GM18868 (cell line): ENCODE measurements around the gene CNTN5.
"Not testable (repeated sequence)": the region's sequence is repeated elsewhere in the genome, so short reads cannot be mapped to it uniquely, and the experiment has no call there.

Experiments
- ATAC-seq: cut with Tn5 transposase; IDR thresholded peaks from one replicate; pipeline ENCODE4 v1.9.1; 2021; ENCODE audit warnings: mild to moderate bottlenecking, moderate library complexity; ENCODE audit not compliant: unreplicated experiment

Gene CNTN5

DNA sequence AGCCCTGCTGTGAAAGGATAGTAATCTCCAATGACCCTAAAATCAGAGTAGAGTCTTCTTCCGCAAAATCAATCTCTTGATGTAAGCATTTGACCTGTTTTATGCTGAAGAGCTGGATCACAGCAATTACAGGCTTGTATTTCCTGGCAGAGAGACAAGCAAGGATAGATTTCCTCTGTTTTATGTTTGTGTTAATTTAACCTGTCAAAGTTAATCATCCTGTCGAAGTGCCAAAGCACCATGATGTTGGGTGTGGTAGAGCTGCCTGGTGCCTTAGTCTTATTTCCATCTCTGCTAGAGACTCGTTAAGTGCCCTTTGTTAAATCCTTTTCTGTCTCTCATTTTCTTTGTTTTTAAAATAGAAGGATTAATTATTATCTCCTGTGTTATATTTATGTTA lies 248.1 kb downstream of the CNTN5 start:
- ATAC-seq: no peak

DNA sequence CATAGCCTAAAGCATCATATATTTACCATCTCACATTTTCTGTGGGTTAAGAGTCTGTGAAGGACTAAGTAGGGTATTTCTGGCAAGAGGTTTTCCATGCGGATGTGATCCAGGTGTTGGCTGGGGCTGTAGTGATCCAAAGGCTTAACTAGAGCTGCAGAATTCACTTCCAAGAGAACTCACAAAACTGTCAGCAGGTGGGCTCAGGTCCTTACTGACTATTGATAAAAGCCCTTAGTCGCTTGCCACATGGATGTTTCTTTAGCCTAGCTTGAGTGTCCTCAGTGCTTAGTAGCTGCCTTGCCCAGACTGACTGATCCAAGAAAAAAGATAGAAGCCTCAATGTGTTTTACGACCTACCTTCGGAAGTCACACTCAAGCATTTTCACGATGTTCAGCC lies 250.8 kb downstream of the CNTN5 start:
- ATAC-seq: no peak

DNA sequence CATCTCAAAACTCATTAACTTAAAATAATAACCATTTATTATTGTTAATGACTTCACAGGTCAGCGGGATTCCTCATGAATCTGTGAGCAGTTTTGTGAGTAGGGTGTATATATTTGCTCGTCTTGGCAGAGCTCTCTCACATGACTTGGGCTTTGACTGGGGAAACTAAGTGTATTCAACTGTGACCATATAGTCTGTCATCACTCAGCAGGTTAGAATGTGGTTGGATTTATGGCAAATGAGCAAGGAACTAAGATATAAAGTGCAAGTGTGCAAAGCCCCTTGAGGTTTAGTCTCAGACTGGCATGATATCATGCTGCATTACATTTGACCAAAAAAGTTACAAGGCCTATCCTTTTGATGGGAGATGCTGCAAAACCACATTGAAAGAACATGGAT lies 254.8 kb downstream of the CNTN5 start:
- ATAC-seq: no peak

DNA sequence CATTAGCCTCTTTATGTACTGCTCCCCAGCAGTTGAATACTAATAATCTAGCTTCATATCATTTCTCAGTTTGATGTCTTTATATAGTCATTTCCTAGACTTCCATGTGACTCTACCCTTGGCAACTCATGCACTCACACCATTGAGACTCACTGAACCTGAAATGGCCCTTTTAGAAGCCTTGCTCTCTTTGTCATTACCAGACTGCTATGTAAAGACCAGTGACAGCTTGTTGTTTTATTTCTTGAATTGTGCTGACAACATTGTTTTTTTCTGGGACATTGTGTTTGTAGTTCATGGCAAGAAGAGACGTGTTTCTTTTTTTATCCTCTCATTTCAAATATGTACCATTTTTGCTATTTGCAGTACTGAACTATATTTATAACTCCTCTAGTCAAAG lies 256.5 kb downstream of the CNTN5 start:
- no peak for ATAC-seq

DNA sequence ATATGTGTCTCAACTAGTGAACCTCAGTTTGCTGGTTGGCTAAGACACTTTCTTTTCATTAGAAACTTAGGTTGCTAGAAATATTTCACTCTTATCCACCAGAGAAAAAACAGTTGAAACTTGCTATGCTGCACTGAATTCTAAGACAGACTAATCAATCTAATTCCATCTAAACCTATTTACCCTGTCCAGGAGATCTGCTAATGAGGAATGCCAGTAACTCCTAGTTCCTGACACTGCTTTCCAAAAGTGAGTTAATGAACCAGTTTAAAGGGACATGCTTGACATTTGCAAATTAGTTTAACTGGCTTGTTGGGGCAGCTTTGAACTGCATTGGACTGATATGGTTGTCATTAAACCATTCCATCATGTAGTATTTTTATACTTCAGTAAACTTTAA lies 258.5 kb downstream of the CNTN5 start:
- no peak for ATAC-seq

- no peak for ATAC-seq
These were observed 260.6 kb downstream of the CNTN5 start for GRCh38 chr11:99281331-99281730.

GRCh38 chr11:99297925-99298324 lies 277.2 kb downstream of the CNTN5 start:
- ATAC-seq: not testable (repeated sequence)

DNA sequence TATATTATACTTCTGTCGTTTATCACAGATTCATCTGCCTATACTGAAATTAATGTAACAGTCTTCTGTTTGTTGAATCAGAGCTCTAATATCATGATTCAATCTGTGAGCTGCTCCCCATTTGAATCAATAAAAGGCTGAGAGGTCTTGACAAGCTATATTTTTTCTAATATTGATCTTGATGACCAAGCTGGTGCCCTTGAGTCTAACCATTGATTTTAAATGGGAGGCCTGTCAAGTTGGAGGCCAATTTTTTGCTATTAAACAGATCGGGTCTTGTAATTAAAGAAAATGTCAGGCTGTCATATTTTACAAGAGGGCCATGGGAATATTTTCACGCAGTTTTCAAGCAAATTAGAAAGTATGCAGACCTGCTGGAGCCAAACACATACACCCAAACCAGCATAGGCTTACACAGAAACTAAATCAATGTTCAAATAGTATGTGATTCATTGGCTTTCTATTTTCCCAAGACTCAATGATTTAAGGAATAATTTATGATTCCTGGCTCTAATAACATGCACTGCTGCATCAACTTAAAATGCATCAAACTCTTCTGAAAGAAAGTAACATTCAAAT lies 286.9 kb downstream of the CNTN5 start:
- ATAC-seq: no peak

DNA sequence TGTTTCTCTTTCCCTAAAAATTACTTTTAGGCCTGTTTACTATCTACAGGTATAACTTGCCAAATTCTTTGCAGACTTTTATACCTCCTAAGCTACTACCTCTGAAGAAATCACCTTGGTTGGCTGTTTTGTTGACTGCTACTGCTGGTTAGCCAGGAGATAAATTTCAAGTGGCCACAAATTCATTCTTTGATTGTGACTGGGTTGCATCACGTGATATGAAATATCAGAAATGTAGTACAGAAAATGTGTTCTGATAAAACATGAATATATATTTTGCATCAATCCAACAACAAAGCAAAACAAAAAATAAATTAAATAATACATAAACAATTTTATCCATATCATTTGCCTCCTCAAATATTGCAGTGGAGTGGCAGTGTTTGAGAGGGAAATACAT lies 291.1 kb downstream of the CNTN5 start:
- ATAC-seq: no peak

DNA sequence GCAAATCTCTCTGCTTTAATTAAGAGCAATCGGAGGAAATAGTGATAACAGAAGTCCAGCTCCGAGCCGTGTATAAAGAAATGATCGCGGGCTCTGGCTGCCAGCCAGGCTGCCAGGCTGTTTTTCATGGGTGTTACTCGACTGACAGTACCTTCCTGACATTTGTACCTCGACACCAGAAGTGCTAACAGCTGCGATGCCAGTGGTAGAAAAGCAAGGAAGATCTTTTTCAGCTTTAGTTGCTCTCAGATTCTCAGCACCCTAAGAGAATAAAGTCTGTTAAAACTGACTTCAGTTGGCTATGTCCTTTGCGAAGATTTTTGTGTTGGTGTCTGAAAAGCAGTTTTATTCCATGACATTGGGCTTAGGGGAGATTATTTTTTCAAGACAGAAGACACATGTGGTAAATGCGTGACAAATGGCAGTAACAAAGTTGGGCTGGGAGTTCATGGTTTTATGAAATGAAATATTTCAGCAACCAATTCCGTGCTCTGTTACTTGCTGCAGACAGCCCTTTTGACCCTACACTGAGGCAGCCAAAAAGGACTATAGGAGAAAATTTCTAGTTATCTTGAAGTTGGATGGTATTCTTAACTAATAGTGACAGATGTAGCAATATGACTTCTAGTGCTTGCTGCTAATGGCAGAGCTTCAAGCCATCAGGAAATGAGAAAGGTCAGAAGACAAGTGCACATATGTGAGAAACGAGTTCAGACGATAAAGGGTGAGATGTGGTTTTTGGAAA lies 296.2 kb downstream of the CNTN5 start:
- no peak for ATAC-seq

- no peak for ATAC-seq
These were observed 300.1 kb downstream of the CNTN5 start for GRCh38 chr11:99320769-99321290.

DNA sequence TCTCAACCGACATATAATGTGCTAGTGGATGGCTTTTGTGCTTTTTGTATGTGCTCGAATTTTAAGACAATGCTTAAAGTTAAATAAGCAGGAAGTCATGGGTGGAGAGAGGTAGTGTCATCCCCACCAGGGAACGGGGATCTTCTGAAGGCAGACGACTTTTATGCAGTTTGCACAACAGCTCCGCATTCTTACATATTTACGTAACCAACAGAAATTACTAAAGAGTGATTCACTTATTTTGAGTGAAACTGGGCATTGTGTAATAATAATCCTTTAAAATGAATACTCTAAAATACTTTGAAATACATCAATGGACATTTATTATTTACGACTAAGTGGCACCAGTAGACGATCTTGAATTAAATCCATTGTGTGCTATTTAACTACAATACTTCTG lies 305.1 kb downstream of the CNTN5 start:
- no peak for ATAC-seq

DNA sequence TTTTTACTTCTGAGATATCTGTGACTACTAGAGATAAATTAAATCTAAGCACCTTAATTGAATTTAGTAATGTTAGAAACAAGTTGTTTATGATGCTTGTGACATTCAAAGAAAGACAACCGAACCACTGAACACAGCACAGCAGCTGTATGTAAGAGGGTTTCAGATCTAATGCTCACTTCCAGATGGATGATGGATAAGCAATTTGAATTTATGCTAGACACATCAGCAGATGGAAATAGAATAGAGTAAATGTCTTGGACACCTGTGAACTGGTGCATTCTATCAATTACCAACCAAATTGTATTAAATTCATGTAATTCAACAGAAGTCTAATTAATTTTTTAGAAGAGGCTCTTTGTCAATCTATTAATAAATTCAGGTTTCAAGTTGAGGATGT lies 306.3 kb downstream of the CNTN5 start:
- no peak for ATAC-seq

DNA sequence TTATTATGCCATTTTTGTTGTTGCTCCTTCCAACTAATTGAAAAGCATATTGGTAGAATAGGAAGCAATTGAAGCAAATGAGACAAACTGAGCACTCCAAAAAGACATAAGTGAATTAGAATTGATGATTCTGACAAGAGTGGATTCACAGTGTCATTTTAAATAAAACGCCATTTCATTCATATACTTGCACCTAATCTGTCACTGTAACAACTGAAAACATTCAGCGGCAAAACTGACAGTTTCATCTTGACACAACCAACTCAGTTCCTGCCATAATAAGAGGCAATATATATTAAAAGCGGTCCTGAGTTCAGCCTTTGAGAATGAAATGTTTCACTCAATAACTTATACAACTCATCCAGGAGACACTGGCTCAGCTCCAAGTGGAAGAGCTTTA lies 306.8 kb downstream of the CNTN5 start:
- ATAC-seq: no peak

DNA sequence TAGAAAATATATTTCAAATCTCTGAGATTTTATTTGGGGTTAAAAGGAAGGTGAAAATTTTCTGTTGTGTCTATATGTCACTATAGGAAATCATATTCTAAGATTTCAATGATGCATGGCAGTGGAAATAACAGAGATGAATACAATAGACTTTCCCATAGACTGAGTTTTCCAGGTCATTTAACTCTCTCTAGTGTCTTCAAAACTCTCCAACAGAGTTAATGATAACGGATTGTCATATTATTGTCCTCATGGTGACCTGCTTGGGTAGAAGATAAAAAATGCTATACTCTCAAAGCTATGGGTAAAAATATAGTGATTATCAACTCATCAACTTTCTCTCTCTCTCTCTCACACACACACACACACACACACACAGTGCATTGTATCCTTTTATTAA lies 312.9 kb downstream of the CNTN5 start:
- no peak for ATAC-seq

- no peak for ATAC-seq
These were observed 322.4 kb downstream of the CNTN5 start for GRCh38 chr11:99343117-99343516.

DNA sequence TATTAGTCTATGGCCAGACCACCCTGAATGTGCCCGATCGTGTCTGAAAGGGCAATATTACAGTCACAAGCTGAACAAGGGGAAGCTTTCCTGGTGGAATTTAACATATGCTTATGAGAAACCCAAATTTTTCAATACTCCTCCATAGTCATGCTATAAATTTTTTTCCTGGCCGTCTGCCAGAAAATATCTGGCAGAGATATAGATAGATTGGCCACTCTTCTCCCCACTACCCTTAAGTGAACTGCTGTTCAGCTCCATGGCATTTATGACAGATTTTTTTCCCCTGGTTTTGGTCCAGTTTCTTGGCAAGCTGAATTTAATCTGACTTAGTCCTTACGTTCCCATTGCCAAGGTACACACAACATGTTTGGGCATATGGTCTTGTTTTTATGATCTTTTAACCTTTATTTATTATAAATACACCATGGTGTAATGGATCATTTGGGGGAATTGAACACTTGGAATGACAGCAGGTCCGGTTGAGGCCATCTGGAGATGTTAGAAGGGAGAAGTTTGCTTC lies 328.5 kb downstream of the CNTN5 start:
- no peak for ATAC-seq

DNA sequence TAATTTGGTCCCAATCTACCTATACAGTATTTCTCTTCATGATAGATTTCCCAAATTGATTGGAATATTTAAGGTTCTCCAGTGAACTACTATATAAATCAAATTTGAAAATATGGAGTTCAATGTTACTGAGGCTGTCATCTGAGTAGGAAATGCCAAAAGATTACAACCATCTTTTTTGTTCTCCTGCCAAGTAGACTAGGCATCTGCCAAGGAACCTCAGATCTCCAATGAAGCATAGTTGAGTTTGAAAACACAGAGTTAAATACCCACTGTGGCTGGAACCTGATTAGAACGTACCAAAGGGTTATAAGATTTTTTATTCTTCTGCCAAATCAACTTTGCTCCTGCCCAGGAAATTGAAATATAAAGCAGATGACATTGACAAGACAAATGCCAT lies 330.9 kb downstream of the CNTN5 start:
- no peak for ATAC-seq

DNA sequence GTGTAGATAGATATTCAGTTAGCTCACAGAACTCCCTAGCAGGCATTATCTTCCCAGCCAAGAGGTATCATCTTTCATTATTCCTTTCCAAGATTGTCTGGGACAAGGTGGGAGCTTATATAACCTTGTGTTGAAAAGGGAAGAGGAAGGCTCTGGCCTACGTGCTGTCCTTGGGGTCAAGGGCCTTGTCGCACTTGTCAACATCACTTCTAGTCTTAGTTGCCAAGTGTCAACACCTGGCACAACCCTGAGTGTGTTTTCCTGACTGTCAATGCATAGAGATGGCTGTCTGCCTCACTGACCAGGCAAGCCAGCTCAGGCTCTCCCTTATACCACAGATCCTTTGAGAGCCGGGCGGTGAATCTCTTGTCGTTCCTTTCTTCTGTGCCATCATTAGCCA lies 331.9 kb downstream of the CNTN5 start:
- ATAC-seq: no peak

DNA sequence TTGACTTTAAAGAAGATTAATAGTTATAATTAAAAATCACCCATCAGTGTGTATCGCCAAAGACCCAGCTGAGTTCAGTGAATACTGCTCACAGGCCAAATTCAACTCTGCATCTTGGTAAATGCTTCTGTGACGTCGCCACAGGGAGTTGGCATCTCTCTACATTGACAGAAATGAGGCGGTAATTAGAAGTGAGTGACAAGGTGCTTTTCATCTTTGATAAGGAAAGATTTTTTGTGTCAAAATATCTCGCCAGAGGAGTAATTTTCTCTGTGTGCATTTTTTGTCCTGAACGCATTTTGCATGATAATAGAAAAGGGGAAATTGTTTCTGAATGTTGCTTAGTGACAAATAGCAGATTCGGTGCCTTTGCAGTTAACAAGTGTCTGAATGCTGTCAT lies 345.8 kb downstream of the CNTN5 start:
- no peak for ATAC-seq

DNA sequence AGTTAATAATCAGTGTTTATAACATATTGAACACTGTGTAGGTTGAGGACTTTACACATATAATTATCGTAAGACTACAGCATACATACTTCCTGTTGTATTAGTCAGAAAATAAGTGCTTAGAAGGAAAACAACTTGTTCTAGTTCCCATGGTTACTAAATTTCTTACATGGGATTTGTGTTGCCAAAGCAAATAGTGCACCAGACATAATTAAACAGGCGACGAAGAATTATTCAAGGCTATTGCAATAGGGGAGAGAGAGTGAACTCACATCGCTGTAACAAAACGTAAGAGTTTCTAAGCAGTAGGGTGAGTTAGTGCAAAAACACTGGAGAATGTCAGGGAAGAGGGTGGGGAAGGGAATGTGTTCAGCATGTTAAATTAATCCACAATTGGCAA lies 347.8 kb downstream of the CNTN5 start:
- ATAC-seq: no peak

GRCh38 chr11:99370549-99371216 lies 349.9 kb downstream of the CNTN5 start:
- no peak for ATAC-seq
